B cell (primary cell): Measurements from ENCODE around the gene DAB2IP. TPM values are rescaled to one million over a fixed set of nuclear protein-coding genes. Genes with fewer than 3 reads are reported as not detected.

Source experiments
- ATAC-seq: fragments of 200-7000 bp; cut with Tn5 transposase; one replicate; pipeline ENCODE4 v1.10.0; 2021; ENCODE audit warnings: low read depth, mild to moderate bottlenecking, moderate number of reproducible peaks, moderate library complexity
- CTCF ChIA-PET: fragments of 350-600 bp; sonication (Branson Sonifier 250); formaldehyde crosslinking; loops from one replicate; lab custom pipeline; 2021; ENCODE audit warnings: antibody characterized with exemption, inconsistent platforms; lab: Charles Lee
- POLR2A ChIA-PET: fragments of 350-600 bp; sonication (Branson Sonifier 250); formaldehyde crosslinking; loops from one replicate; lab custom pipeline; 2021; ENCODE audit warnings: antibody characterized with exemption; lab: Charles Lee
- DNase-seq: peaks from one replicate; pipeline ENCODE4 v3.0.0; 2013
- H2AFZ ChIP-seq: 2 replicates; pipeline ENCODE4 v1.6.1; 2012; ENCODE audit warnings: mild to moderate bottlenecking, low read depth, low read length; ENCODE audit not compliant: insufficient read depth, poor library complexity, severe bottlenecking
- H3K27ac ChIP-seq, 2 donors: 1 replicate in 1 of 2; 2 replicates in 1 of 2; pipeline ENCODE4 v1.5.1; 2012 to 2013; ENCODE audit warnings: low read length in 2 of 2, mild to moderate bottlenecking in 2 of 2, moderate library complexity in 1 of 2
- H3K27me3 ChIP-seq, 4 experiments: fragments of 200-600 bp in 1 of 4; sonication (generic) in 1 of 4; replicated peaks in 1 of 4; 1 replicate in 2 of 4; 2 replicates in 2 of 4; pipeline versions ENCODE4 v1.6.1 to v1.7.0; 2013 to 2016; ENCODE audit warnings: low read length in 3 of 4, mild to moderate bottlenecking in 2 of 4, mixed read lengths in 1 of 4, moderate library complexity in 1 of 4; ENCODE audit not compliant: insufficient read depth in 4 of 4, control insufficient read depth in 3 of 4; ENCODE audit errors: control extremely low read depth in 1 of 4
- H3K36me3 ChIP-seq, 2 experiments: replicated peaks in 1 of 2; 1 replicate in 1 of 2; 2 replicates in 1 of 2; pipeline versions ENCODE4 v1.6.1 to v1.7.1; 2013; ENCODE audit warnings: low read length in 1 of 2; ENCODE audit not compliant: insufficient read depth in 2 of 2, control insufficient read depth in 1 of 2; ENCODE audit errors: control extremely low read depth in 1 of 2, extremely low read depth in 1 of 2
- H3K4me1 ChIP-seq, 2 donors: fragments of 200-600 bp in 1 of 2; sonication (generic) in 1 of 2; 1 replicate in 1 of 2; 2 replicates in 1 of 2; pipeline versions ENCODE4 v1.5.1 to v1.6.1; 2013 to 2017; ENCODE audit warnings: low read length in 2 of 2; ENCODE audit not compliant: control insufficient read depth in 2 of 2, insufficient read depth in 2 of 2
- H3K4me2 ChIP-seq: replicated peaks from 2 replicates; pipeline ENCODE3; 2012; ENCODE audit warnings: mild to moderate bottlenecking, low read depth, low read length; ENCODE audit not compliant: poor library complexity, severe bottlenecking
- H3K4me3 ChIP-seq, 5 experiments: fragments of 200-600 bp in 1 of 5; sonication (generic) in 1 of 5; 1 replicate in 3 of 5; 2 replicates in 2 of 5; pipeline versions ENCODE4 v1.5.1 to v1.7.0; 2011 to 2016; ENCODE audit warnings: low read length in 4 of 5, mild to moderate bottlenecking in 4 of 5, low read depth in 2 of 5, control low read depth in 1 of 5, moderate library complexity in 1 of 5; ENCODE audit not compliant: insufficient read depth in 1 of 5; ENCODE audit errors: control extremely low read depth in 1 of 5, extremely low read depth in 1 of 5
- H3K79me2 ChIP-seq: fragments of 200-600 bp; sonication (generic); one replicate; pipeline ENCODE4 v1.6.0; 2016; ENCODE audit warnings: low read length; ENCODE audit not compliant: control insufficient read depth, insufficient read depth
- H3K9ac ChIP-seq: fragments of 200-600 bp; sonication (generic); 2 replicates; pipeline ENCODE4 v1.6.1; 2017; ENCODE audit warnings: mild to moderate bottlenecking, low read length, moderate library complexity
- H3K9me3 ChIP-seq, 3 donors: one replicate each; pipeline versions ENCODE4 v1.6.1 to v1.7.1; 2013; ENCODE audit warnings: low read length in 2 of 3; ENCODE audit not compliant: control insufficient read depth in 2 of 3, insufficient read depth in 1 of 3; ENCODE audit errors: control extremely low read depth in 1 of 3
- H4K20me1 ChIP-seq: 2 replicates; pipeline ENCODE4 v1.6.0; 2012; ENCODE audit warnings: mild to moderate bottlenecking, low read length; ENCODE audit not compliant: insufficient read depth, control insufficient read depth, poor library complexity, severe bottlenecking
- H3K27ac Mint-ChIP-seq: one replicate; pipeline ENCODE4 v1.8.0; 2021; ENCODE audit warnings: mixed read lengths
- H3K27me3 Mint-ChIP-seq: one replicate; pipeline ENCODE4 v1.8.0; 2021; ENCODE audit warnings: mixed read lengths
- H3K4me1 Mint-ChIP-seq: one replicate; pipeline ENCODE4 v1.8.0; 2021; ENCODE audit warnings: mixed read lengths
- H3K4me3 Mint-ChIP-seq: one replicate; pipeline ENCODE4 v1.8.0; 2021; ENCODE audit warnings: mixed read lengths
- H3K9me3 Mint-ChIP-seq: one replicate; pipeline ENCODE4 v1.8.0; 2022; ENCODE audit warnings: mixed read lengths; ENCODE audit not compliant: insufficient read depth
- CTCF ChIP-seq: fragments of 200-600 bp; IDR thresholded peaks from one replicate; pipeline ENCODE4 v1.8.0; 2022; ENCODE audit warnings: antibody characterized with exemption, mild to moderate bottlenecking
- EZH2 ChIP-seq: IDR thresholded peaks from 2 replicates; pipeline ENCODE4 v1.6.1; 2012; ENCODE audit warnings: borderline replicate concordance, low read depth, mild to moderate bottlenecking, moderate library complexity, low read length; ENCODE audit not compliant: insufficient read depth, poor library complexity, severe bottlenecking
- WGBS: methylation state at CpG from one replicate; pipeline ENCODE4 v1.1.5; 2013; ENCODE audit warnings: missing lambda C conversion rate; ENCODE audit not compliant: insufficient coverage; 5-methylcytosine and 5-hydroxymethylcytosine counted together
- intact Hi-C: fragments of 100-400 bp; cut with micrococcal nuclease; formaldehyde crosslinking; loops from one replicate; pipeline ENCODE4 v1.10.0; 2022
- polyA plus RNA-seq: library from polyadenylated mRNA; depleted of rRNA; stranded (reverse); fragments of >200 nt; gene quantifications from 2 replicates; pipeline ENCODE4 v1.2.3, GENCODE V29; 2012
- total RNA-seq, 2 donors: library from RNA; stranded (reverse); fragments of 120-200 nt in 1 of 2; gene quantifications; 1 replicate in 1 of 2; 2 replicates in 1 of 2; pipeline versions ENCODE4 v1.2.3 to v1.2.4, GENCODE V29; 2013 to 2022

The DAB2IP gene
- total and polyA plus RNA-seq, 2 donors (not counting 1 experiment from before 2014, with no cell fraction given) = 1.1 to 3.9 TPM

DNA sequence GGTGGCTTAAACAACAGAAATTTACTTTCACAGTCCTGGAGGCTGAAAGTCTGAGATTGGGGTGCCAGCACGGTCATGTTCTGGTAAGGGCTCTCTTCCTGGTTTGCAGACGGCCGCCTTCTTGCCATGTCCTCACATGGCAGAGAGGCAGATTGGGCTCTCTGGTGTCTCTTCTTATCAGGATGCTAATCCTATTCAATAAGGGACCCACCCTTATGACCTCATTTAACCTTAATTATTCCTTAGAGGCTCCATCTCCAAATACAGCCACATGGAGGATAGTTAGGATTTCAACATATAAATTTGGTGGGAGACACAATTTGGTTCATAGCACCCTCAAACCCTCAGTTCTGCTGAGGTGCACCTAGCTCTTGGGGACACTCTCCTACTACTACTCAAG is 180.4 kb downstream of the DAB2IP start:
- Histone ChIP-seq H3K4me3 (no peak overlapping the region), H3K79me2 (no peaks in the 10 kb centered on the region), H3K4me1 (no peaks in the 10 kb centered on the region), H4K20me1 (no peaks in the 10 kb centered on the region), H3K27me3 (no peaks in the 10 kb centered on the region), H3K36me3 (no peaks in the 10 kb centered on the region), H3K27ac (no peak overlapping the region), H3K9me3 (no peaks in the 10 kb centered on the region), H3K4me2 (no peak overlapping the region), H2AFZ (no peak overlapping the region), H3K9ac (no peak overlapping the region)
- no peak for TF ChIP-seq EZH2
- no peak for TF ChIP-seq CTCF
- Mint-ChIP-seq H3K27ac (no peak overlapping the region), H3K27me3 (no peaks in the 10 kb centered on the region), H3K4me1 (no peaks in the 10 kb centered on the region), H3K9me3 (no peaks in the 10 kb centered on the region), H3K4me3 (no peak overlapping the region)
- ChIA-PET POLR2A (no interaction called here), CTCF (no interaction called here)
- DNase-seq (no peak), ATAC-seq (no peak)
- 100% methylated on average over 1 of the region's 3 CpGs for WGBS
- intact Hi-C loops = no loop called here

- H3K4me3 Mint-ChIP-seq = no peak overlapping the region
- no peaks in the 10 kb centered on the region for H3K79me2 ChIP-seq
- H3K27me3 Mint-ChIP-seq = no peaks in the 10 kb centered on the region
- CTCF ChIA-PET = no interaction called here
- no peaks in the 10 kb centered on the region for H3K27me3 ChIP-seq
- H2AFZ ChIP-seq = no peak overlapping the region
- TF ChIP-seq CTCF = no peak
- TF ChIP-seq EZH2 = no peak
- POLR2A ChIA-PET = no interaction called here
- H3K9ac ChIP-seq = no peak overlapping the region
- DNase-seq (no peak), ATAC-seq (no peak)
- H3K9me3 ChIP-seq = no peaks in the 10 kb centered on the region
- no peak overlapping the region for H3K27ac ChIP-seq
- no peak overlapping the region for H3K27ac Mint-ChIP-seq
- intact Hi-C loops = no loop called here
- no peaks in the 10 kb centered on the region for H3K4me1 Mint-ChIP-seq
- no peaks in the 10 kb centered on the region for H3K9me3 Mint-ChIP-seq
- no peak overlapping the region for H3K4me2 ChIP-seq
- H3K4me3 ChIP-seq = no peak overlapping the region
- H3K36me3 ChIP-seq = no peaks in the 10 kb centered on the region
- no peaks in the 10 kb centered on the region for H4K20me1 ChIP-seq
- H3K4me1 ChIP-seq = no peaks in the 10 kb centered on the region
- WGBS = 97% methylated on average over 9 of the region's 9 CpGs
Observed at GRCh38 chr9:121833061-121833460, 181.6 kb downstream of the DAB2IP start.

Other genes with a start within 250 kb of the DAB2IP start
- not detected in 2 replicates for gene GGTA1, start 151.8 kb upstream of the DAB2IP start, total RNA-seq
- gene GGTA1, start 151.8 kb upstream of the DAB2IP start, polyA plus RNA-seq = 0.20 TPM in 1 of 2 replicates, not detected in the other